HG03342 (cell line): Measurements from ENCODE around the gene DOK7.

ENCODE experiments used
- ATAC-seq: cut with Tn5 transposase; IDR thresholded peaks from one replicate; pipeline ENCODE4 v1.9.1; 2021; ENCODE audit warnings: mild to moderate bottlenecking, moderate library complexity; ENCODE audit not compliant: unreplicated experiment

The DOK7 gene

DNA sequence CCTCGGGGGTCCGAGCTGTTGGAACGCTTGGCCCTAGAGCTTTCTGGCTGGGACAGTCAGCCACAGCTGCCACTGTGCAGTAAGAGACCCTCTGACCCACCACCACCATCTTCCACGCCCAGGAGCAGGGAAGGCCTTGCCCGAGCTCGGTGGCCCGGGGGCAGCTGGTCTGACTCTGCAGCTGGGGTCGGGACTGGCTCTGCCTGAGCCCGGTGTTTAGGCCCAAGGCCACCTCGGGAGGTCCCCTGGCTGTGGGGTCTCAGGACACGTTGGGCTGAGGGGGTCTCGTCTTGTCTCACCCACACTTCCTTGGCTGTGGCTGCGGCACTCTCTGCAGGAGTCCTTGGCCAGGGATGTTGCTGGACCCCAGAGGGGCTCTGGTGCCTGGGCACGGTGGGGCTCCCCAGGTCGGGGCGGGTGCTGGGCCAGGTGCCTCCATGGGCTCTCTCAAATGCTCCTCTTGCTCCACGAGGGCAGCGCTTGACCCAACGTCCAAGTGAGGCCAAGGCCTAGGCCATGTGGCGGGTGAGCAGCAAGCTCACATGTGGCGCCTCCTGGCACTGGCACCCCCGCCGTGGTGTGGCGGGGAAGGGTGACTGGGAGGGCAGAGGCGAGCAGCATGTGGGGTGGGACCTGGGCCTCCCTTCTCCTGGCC is 22.9 kb downstream of the DOK7 start:
- ATAC-seq = no peak

DNA sequence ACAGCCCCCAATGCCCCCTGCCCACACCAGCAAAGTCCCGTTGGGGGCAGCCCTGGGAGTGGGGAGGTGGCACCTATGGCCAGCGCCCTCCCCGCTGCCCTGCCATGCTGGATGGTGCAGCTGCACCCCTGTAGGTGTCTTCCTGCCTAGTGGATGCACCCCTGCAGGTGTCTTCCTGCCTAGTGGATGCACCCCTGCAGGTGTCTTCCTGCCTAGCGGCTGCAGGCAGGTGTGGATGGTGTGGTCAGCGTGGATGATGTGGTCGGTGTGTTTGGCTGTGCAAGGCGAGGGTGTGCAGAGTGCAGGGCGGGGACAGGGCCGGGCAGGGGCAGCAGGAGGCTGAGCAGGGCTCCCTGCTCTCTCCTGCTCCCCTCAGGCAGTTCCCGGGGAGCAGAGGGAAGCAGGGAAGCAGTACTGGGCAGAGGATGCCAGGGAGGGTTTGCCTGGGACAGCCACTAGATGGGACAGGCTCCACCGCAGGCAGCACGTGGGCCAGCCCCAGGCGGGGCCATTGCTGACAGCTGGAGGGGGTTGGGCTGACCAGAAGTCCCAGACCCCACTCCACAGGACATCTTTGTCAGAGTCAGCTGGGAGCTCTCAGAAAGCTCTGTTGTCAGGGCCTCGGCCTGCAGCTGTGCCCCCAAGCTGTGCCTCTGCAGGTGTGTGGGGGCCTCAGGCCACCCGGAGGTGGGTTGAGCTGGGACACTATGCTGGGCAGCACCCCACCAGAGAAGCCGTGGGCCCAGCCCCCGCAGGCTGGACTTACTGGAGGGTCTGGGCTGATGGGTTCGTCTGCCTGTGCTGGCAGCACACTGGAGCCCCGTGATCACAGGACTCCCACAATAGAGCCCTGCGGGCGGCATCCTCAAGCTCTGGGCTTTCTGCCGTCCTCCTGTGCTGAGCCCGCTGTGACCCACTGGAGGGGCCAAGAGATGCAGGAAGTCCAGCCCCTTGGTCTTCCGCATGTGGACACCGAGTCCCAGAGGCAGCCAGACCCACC is 23.7 kb downstream of the DOK7 start:
- ATAC-seq = no peak

DNA sequence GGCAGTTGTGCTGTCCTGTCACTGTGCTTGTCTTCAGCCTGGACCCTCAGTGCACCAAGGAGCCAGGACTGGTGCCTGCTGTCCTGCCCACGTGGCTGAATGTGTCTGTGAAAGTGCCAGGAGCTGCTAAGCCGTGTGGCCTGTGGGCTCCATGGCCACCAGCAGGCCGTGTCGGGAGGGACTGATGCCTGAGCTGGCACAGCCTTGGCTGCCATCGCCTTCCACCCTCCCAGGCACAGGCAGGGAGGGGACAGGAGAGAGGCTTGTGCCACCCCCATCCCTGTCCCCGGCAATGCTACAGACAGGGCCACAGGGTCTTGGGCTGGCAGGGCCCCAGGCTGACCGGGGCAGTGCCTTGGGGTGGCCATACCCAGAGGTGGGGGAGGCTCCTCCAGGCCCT is 24.8 kb downstream of the DOK7 start:
- ATAC-seq = no peak

DNA sequence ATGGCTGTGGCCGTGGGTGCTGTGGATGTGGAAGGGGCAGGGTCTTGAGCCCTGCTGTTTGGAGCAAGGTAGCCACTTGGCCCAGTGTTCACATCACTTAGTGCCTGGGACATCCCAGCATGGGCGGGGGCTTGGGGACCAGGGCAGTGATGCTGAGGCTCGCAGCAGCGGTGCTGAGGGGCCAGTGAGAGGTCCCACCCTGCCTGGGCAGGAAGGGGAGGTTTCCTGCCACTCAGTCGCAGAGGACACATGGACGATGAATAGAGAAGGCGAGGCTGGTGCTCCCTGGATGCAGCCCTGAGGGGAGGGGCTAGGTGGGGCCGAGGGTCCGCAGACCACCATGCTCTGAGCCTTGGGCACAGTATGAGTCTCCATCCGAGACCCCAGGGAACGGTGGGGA is 25.7 kb downstream of the DOK7 start:
- ATAC-seq = no peak

DNA sequence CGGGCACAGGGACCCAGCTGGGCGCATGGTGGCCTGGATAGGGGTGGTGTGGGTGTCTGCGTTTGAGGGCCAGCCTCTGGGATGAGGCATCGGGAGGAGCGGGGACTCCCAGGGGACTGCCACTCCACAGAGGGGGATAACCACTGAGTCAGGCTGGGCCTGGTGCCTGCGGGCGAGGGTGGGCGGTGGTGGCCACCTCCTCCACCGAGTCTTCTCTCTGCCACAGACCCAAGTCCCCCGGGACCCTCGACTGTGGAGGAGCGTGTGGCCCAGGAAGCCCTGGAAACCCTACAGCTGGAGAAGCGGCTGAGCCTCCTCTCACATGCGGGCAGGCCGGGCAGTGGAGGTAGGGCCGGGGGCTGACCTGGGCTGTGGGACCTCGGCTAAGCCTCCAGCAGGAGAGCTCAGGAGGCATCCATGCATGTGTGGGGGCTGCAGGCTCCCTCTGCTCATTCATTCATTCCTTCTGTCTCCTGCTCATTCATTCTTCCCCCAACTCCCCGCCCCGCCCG is 26.4 kb downstream of the DOK7 start:
- ATAC-seq = no peak

DNA sequence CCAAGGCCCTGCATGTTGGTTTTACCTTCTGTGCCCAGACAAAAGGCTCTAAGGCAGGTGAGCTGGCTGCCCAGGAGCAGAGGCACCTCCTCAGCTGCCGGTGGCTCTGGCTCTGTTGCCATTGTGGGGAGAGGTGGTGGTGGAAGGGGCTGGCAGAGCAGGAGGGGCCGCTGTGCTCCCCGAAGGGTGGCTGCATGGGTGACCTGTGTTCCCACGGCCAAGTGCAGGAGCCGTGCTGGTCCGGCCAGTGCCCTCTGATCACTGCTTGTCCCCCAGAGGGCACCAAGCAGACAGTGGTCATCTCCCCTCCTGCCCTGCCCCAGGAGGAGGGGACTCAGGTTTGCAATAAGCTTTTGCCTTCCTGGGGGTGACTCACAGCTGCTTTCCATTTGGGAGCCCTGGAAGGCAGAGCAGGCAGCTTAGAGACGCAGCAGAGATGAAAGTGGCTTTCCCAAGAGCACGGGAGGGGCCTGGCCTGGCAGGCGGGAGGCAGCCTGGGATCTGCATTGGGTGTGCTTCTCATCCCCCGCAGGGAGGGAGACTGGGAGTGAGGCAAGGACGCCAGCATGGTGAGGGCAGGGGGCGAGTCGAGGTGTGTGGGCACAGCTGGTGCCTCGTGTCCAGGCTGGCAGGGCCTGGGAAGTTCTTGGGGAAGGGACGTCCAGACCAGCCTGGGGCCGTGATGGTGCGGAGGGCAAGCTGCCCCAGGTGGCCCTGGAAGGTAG is 28.7 kb downstream of the DOK7 start:
- no peak for ATAC-seq

DNA sequence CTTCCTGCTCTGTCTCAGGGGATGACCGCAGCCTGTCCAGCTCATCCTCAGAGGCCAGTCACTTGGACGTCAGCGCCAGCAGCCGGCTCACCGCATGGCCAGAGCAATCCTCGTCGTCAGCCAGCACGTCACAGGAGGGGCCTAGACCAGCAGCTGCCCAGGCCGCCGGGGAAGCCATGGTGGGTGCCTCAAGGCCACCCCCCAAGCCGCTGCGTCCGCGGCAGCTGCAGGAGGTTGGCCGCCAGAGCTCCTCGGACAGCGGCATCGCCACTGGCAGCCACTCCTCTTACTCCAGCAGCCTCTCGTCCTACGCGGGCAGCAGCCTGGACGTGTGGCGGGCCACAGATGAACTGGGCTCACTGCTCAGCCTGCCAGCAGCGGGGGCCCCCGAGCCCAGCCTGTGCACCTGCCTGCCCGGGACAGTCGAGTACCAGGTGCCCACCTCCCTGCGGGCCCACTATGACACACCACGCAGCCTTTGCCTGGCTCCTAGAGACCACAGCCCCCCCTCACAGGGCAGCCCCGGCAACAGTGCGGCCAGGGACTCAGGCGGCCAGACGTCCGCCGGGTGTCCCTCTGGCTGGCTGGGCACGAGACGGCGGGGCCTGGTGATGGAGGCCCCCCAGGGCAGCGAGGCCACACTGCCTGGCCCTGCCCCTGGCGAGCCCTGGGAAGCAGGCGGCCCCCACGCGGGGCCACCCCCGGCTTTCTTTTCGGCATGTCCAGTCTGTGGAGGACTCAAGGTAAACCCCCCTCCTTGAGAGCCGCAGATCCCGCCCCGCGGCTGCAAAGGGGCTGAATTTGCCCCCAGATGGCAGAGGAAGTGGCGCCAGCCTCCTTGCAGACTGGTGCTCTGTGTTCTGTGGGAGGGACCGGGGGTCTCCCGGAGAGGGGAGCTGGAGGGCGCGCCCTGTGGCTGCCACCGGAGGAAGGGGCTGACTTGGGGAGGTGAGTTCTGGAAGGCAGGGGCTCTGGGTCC is 29.9 kb downstream of the DOK7 start:
- ATAC-seq = no peak

DNA sequence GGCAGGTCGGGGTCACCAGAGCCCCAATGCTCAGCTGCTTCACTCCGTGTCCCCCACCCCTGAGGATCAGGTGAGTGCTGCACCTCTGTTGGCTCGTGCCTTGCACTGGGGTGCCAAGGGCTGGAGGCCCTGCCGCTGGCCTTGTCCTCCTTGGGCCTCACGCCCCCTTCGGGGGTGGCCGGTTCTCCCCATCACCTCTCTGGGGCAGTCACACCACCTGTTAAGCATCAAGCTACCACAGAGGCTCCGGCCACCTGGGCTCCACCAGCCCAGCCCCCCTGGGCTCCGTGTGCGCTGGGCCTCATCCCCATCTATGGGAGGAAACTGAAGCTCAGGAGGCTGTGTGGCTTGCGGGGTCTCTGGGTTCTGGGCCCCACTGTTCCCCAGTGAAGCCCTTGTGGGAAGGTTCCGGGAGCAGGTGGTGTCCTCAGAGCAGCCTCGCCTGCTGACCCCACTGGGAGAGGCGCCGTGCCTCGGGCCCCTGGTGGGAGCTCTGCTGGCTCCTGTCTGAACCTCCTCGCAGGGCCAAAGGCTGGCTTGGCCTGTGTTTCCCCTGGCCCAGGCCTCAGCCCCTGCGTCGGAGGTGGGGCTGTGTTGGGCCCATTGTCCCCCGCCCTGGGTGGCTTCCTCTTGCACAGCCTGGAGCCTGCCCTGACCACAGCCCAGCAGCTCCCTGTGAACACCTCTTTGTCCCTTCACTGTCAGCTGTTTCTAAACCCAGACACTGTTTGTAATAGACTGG is 30.8 kb downstream of the DOK7 start:
- no peak for ATAC-seq

DNA sequence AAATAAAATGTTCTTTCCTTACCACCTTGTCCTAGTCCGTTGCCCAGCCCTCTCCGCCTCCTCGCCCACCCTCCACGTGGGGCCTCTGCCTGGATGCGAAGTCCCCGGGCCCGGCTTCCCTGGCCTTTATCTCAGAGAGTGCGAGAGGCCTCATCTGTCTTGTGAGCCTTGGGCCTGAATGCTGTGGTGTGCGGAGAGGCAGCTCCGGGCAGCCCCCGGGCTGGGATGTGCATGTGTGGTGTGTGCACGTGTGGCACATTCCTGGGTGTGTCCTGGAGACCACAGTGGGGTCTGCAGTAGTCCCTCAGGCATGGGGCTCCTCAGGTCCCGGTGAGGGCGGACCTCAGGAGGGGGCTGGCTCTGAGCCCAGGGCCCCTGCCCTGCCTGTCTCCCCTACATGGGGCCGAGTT is 31.4 kb downstream of the DOK7 start:
- no peak for ATAC-seq

DNA sequence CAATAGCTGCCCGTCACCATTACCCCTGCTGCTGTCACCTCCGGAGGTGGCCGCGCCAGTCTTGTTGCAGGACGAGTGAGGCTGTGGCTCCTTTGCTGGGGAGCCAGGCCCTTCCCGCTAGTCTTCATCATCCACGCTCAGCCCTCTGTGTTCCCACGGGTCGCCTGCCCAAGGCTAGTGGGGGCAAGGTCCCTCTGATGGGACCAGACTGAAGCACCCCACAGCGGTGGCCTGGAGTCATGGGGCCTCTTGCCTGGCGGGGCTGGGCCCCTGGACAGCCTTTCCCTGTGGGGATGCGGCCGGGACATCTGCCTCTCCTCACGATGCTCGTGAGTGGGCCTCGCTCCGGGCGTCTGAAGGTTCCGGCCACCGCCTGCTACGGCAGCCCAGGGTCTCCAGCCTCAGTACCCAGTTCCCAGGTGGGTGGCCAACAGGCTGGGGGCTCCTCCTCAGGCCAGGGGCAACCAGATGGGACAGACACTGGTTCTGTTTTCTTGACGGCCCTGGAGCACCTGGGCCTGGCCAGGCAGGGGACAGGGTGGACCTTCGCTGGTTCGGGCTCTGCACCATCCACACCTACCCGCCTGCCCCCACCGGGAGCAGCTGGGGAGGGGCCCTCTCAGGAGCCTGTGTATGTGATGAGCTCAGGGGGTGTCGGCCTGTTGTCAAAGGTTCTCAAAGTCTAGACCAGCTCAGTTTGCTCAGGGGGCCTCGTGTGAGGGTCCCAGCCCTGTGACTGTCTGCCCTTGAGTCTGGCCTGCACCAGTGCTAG is 32.3 kb downstream of the DOK7 start:
- no peak for ATAC-seq

DNA sequence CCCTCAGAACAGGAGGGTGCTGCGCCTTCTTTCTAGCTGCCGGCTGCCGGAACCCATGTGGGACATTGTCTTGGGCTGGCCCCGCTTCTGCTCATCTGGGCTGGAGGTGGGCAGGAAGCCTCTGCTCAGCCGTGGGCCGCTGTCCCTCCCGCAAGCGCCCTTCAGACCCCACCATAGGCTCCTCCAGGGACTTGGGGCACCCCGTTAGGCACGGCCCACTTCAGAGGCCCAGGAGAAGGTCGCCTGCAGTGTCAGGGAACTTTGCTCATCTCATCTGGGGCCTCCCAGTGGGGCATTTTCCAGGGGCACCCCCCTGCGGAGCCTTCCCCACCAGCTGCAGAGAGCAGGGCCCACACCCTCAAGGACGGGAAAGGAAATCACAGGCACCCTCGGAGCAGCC is 32.9 kb downstream of the DOK7 start:
- no peak for ATAC-seq

DNA sequence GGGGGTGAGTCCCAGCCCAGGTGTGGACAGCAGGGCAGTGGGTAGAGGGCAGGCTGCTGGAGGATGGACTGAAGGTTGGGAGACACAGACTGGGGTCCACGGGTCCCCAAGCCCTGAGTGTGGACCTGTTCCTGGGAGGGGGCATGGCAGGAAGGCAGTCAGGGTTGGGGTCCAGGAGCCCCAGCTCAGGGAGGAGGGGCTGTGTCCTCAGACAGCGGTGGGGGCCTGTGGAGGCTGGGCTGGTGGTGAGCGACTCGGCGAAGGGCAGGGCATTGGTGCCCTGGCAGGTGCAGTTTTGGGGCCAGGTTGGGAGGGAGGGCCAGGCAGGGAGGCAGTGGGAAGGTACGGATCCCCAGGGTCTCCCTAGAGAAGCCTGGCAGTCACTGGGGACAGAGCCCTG is 34.0 kb downstream of the DOK7 start:
- ATAC-seq = no peak

DNA sequence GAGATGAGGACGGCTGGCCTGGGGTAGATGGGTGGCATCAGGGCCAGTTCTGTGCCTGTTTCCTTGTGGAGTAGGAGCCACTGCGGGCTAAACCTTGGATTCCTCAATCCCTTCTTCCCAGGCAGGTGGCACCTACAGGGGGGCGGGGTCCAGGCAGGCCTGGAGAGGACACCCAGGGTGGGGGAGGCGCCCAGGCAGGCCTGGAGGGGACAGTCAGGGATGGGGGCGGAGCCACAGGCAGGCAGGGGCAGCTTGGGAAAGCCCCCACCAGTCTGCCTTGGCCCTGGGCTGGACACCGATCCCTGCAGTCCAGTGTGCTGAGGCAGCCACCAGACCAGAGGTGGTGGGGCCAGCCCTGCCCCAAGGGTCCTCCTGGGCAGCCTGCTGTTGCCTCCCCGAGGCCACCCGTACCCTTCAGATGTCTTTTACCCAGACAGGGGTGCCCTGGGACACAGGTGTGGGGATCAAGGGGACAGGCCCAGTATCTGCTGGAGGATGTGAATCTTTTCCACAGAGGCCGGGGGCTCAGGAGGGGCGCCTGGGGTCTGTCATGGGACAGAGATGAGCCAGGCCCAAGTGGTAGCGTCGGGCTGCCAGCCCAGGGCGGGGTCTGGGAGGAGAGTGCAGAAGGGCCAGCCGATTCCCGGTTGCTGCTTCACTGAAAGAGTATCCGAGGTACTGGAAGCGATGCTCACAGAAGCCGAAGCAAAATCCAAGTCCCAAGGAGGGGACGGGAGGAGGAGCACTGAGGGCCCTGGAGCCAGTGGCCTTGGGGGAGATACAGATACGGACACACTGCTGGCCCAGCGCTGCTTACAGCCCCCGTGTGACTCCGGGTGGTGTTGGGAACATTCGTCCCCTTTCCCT is 34.6 kb downstream of the DOK7 start:
- no peak for ATAC-seq

DNA sequence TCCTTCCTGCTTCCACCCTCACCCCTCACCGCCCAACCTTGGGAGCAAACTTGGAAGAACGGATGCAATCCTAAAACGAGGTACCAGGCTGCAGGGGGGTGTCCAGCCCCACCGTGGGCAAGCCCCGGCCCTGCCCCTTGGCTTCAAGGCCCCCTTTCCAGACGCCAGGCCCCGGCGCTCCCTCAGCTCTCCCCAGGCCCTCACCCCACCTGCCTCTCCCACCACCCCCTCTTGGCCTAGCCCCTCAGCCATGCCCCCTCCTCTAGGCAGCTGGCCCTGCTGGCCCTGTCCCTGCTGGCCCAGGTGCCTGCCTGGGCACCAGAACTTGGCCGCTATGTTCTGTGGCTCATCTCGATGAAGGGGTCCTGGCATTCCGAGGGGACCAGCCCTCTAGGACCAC is 35.3 kb downstream of the DOK7 start:
- ATAC-seq = no peak

DNA sequence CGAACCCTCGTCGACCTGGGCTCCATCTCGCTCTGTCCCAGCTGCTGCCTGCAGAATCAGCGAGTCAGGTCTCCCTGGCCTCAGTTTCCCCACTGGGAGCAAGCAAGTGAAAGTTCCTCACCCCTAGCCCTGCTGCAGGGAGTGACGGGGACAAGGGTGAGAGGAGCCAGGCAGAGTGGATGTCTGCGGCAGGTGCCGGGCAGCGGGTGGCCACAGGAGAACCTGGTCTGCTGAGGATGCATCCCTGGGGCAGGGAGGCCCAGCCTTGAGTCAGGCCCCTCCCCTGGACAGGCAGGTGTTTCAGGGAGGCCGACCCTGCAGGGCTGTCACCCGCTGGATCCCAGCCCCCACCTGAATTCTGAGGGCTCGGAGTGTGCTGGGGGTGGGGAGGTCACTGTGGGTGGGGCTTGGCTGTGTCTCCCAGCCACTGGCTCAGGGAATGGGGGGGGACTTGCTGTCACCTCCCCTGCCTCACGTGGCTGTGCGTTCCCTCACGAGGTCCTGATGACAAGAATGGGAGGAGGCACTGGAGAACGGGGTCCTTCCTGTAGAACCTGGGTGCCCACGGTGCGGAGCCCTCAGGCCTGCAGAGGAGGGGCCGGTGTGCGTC is 35.9 kb downstream of the DOK7 start:
- ATAC-seq = no peak

DNA sequence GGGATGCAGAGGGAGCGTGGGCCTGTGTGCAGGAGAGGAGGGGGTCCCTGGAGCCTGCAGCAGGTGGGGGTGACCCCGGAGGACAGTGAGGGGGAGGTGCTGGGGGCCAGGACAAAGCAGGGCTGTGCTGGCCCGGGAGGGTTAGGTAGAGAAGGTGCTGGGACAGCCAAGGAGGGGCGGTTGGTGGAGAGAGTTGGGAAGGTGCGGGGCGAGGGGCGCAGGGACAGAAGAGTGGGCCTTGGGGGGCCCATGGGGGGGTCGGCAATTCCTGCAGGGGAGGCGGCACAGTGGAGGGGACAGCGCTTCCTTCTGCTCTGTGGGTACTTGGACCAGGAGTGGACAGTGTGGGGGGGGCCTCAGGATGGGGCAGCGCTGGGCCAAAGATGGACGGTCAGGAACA is 36.6 kb downstream of the DOK7 start:
- no peak for ATAC-seq

DNA sequence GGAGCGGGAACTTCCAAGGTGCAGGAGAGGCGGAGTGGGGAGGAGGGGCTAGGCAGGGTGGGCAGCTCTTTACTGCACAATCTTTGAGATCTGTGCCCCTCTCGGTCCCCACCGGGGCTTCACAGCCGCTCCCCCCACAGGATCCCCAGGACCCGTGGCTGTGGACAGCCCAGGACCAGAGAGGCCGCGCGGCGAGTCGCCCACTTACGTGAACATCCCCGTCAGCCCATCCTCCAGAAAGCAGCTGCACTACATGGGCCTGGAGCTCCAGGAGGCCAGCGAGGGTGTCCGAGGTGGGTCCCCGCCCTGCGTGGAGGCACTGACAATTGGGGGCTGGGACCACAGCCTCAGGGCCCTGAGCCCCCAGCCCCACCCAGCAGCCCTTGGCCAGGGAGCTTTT is 37.0 kb downstream of the DOK7 start:
- ATAC-seq = no peak
